ENCODE measurements around the gene THAP9.
"Not testable (repeated sequence)": the region's sequence is repeated elsewhere in the genome, so short reads cannot be mapped to it uniquely, and the experiment has no call there.

THAP9 gene

GRCh38 chr4:82852751-82853285, 47.7 kb upstream of the THAP9 start:
- H3K9ac ChIP-seq (ENCODE audit: low read length): no peak overlapping the region
- no peak overlapping the region for H2BK15ac ChIP-seq (ENCODE audit: low read depth, poor library complexity, severe bottlenecking)
- no peaks in the 10 kb centered on the region for H3K4me1 ChIP-seq (ENCODE audit: control insufficient read depth, insufficient read depth, low read depth, low read length)
- no peak overlapping the region for H3K4ac ChIP-seq (ENCODE audit: low read depth in 1 of 2, low read length in 2 of 2)
- no peak overlapping the region for H3K4me3 ChIP-seq (ENCODE audit: insufficient read depth in 1 of 2, low read depth in 1 of 2, low read length in 2 of 2)
- H3K4me2 ChIP-seq (ENCODE audit: low read length, poor library complexity, severe bottlenecking): no peak overlapping the region
- no peak overlapping the region for H3K14ac ChIP-seq (ENCODE audit: low read length in 2 of 2)
- H2AFZ ChIP-seq (ENCODE audit: low read depth, low read length): no peak overlapping the region
- peak overlapping the region; percentile 3 for H4K8ac ChIP-seq (ENCODE audit: low read length)
- H2BK120ac ChIP-seq (ENCODE audit: low read depth, low read length): no peak overlapping the region
- H3K27ac ChIP-seq (ENCODE audit: low read length, poor library complexity, severe bottlenecking): no peak overlapping the region
- DNase-seq: no peak
- H3K36me3 ChIP-seq (ENCODE audit: control insufficient read depth in 1 of 2, insufficient read depth in 2 of 2, low read depth in 1 of 2, low read length in 2 of 2): peaks cover 26 to 97% of the 10 kb centered on the region in 2 experiments
- H3K79me1 ChIP-seq (replicated peaks; ENCODE audit: low read length, poor library complexity, severe bottlenecking): peaks cover 12% of the 10 kb centered on the region
- H2BK12ac ChIP-seq (ENCODE audit: low read length in 2 of 2): no peak overlapping the region
- no peak overlapping the region for H3K23ac ChIP-seq (ENCODE audit: low read length in 2 of 2)
- H4K91ac ChIP-seq (ENCODE audit: low read length): no peak overlapping the region
- no peak overlapping the region for H3K18ac ChIP-seq (ENCODE audit: low read depth in 1 of 2, low read length in 2 of 2)
- WGBS: 78% methylated on average over 5 of the region's 5 CpGs
- H2BK5ac ChIP-seq (ENCODE audit: low read depth, low read length, poor library complexity, severe bottlenecking): no peak overlapping the region
- no peaks in the 10 kb centered on the region for H3K27me3 ChIP-seq (ENCODE audit: control insufficient read depth in 1 of 2, insufficient read depth in 1 of 2, low read length in 2 of 2)
- H3K9me3 ChIP-seq (ENCODE audit: control insufficient read depth, low read length): no peaks in the 10 kb centered on the region
- H2AK5ac ChIP-seq (ENCODE audit: low read length, severe bottlenecking): no peak overlapping the region

DNA sequence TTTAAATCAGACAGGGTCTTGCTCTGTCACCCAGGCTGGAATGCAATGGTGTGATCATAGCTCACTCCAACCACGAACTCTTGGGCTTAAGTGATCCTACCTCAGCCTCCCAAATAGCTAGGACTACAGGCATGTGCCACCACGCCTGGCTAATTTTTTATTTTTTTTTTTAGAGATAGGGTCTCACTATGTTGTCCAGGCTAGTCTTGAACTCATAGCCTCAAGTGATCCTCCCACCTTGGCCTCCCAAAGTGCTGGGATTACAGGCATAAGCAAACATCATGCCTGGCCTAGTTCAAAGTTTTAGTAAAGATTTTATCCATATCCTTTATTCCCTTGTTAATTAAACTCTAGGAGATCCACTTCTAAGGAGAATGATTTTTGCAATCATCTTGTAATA, 40.0 kb upstream of the THAP9 start:
- DNase-seq; H2AK5ac ChIP-seq (ENCODE audit: low read length, severe bottlenecking): not testable (repeated sequence)
- 100% methylated on average over 2 of the region's 2 CpGs for WGBS

DNA sequence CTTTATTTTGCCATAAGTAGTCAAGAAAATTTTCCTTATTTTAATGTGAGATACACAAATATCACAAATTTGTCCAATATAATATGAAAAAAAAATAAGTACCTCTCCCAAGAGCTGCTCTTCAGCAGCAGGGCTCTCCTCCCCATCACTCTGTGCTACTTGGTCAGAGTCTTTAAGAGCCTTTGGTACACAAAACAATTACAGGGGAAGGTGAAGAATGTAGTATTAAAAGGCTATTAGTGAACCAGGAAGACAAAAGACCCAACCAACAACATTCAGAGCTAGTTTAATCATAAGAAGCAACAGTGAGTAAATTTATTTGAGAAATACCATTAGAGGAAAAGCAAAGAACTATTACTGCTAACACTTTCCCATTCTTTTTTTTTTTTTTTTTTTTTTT, 39.0 kb upstream of the THAP9 start:
- Histone ChIP-seq H2BK12ac (ENCODE audit: low read length in 2 of 2) (no peak overlapping the region), H4K91ac (ENCODE audit: low read length) (no peak overlapping the region), H2AFZ (ENCODE audit: low read depth, low read length) (no peak overlapping the region), H3K4ac (ENCODE audit: low read depth in 1 of 2, low read length in 2 of 2) (no peak overlapping the region), H3K9ac (ENCODE audit: low read length) (no peak overlapping the region), H2BK5ac (ENCODE audit: low read depth, low read length, poor library complexity, severe bottlenecking) (no peak overlapping the region), H2AK5ac (ENCODE audit: low read length, severe bottlenecking) (no peak overlapping the region), H3K79me1 (replicated peaks; ENCODE audit: low read length, poor library complexity, severe bottlenecking) (peaks cover 3% of the 10 kb centered on the region), H3K4me3 (ENCODE audit: insufficient read depth in 1 of 2, low read depth in 1 of 2, low read length in 2 of 2) (no peak overlapping the region), H3K4me2 (ENCODE audit: low read length, poor library complexity, severe bottlenecking) (no peak overlapping the region), H3K14ac (ENCODE audit: low read length in 2 of 2) (no peak overlapping the region), H4K8ac (ENCODE audit: low read length) (no peak overlapping the region), H3K23ac (ENCODE audit: low read length in 2 of 2) (no peak overlapping the region), H3K9me3 (ENCODE audit: control insufficient read depth, low read length) (no peaks in the 10 kb centered on the region), H3K27ac (ENCODE audit: low read length, poor library complexity, severe bottlenecking) (no peak overlapping the region), H2BK15ac (ENCODE audit: low read depth, poor library complexity, severe bottlenecking) (no peak overlapping the region), H2BK120ac (ENCODE audit: low read depth, low read length) (no peak overlapping the region), H3K36me3 (ENCODE audit: control insufficient read depth in 1 of 2, insufficient read depth in 2 of 2, low read depth in 1 of 2, low read length in 2 of 2) (peaks cover 15 to 83% of the 10 kb centered on the region in 2 experiments), H3K27me3 (ENCODE audit: control insufficient read depth in 1 of 2, insufficient read depth in 1 of 2, low read length in 2 of 2) (no peaks in the 10 kb centered on the region), H3K4me1 (ENCODE audit: control insufficient read depth, insufficient read depth, low read depth, low read length) (no peaks in the 10 kb centered on the region), H3K18ac (ENCODE audit: low read depth in 1 of 2, low read length in 2 of 2) (no peak overlapping the region)
- DNase-seq: no peak

More for the DNA sequence above, 40.0 kb upstream of the THAP9 start:
- not testable (repeated sequence) for H3K4me2 ChIP-seq (ENCODE audit: low read length, poor library complexity, severe bottlenecking); H3K23ac ChIP-seq (ENCODE audit: low read length in 2 of 2); H3K27ac ChIP-seq (ENCODE audit: low read length, poor library complexity, severe bottlenecking); H4K91ac ChIP-seq (ENCODE audit: low read length); H3K9me3 ChIP-seq (ENCODE audit: control insufficient read depth, low read length); H3K9ac ChIP-seq (ENCODE audit: low read length); H4K8ac ChIP-seq (ENCODE audit: low read length); H3K27me3 ChIP-seq (ENCODE audit: control insufficient read depth in 1 of 2, insufficient read depth in 1 of 2, low read length in 2 of 2); H3K18ac ChIP-seq (ENCODE audit: low read depth in 1 of 2, low read length in 2 of 2); H3K4me3 ChIP-seq (ENCODE audit: insufficient read depth in 1 of 2, low read depth in 1 of 2, low read length in 2 of 2); H3K4me1 ChIP-seq (ENCODE audit: control insufficient read depth, insufficient read depth, low read depth, low read length); H3K4ac ChIP-seq (ENCODE audit: low read depth in 1 of 2, low read length in 2 of 2); H3K79me1 ChIP-seq (replicated peaks; ENCODE audit: low read length, poor library complexity, severe bottlenecking); H2BK12ac ChIP-seq (ENCODE audit: low read length in 2 of 2); H2BK15ac ChIP-seq (ENCODE audit: low read depth, poor library complexity, severe bottlenecking); H2BK120ac ChIP-seq (ENCODE audit: low read depth, low read length); H3K14ac ChIP-seq (ENCODE audit: low read length in 2 of 2); H2AFZ ChIP-seq (ENCODE audit: low read depth, low read length)
- peak overlapping the region; percentile 19 for H2BK5ac ChIP-seq (ENCODE audit: low read depth, low read length, poor library complexity, severe bottlenecking)
- peaks cover 18 to 86% of the 10 kb centered on the region in 2 experiments for H3K36me3 ChIP-seq (ENCODE audit: control insufficient read depth in 1 of 2, insufficient read depth in 2 of 2, low read depth in 1 of 2, low read length in 2 of 2)

DNA sequence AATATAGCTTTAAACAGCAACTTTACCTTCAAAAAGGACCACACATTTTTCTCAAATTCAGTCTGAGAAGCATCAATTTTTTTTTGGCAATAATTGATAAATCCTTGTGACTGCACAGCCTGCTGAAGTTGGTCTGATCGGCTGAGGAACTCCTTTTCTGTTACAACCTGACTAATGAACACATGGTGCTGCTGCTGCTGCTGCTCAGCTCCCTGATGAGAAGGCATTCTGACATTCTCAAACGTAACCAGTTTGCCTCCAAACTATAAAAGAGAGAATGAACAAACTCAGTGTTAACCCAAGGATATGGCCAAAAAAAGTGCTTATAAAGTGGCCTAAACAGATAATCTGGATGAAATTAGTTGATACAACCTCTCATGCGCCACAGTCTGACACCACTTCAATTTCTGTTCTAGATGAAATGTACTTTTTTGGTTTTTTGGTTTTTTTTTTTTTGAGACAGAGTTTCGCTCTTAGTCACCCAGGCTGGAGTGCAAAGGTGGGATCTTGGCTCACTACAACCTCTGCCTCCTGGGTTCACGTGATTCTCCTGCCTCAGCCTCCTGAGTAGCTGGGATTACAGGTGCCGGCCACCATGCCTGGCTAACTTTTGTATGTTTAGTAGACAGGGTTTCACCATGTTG, 36.1 kb upstream of the THAP9 start:
- H3K4me1 ChIP-seq (ENCODE audit: control insufficient read depth, insufficient read depth, low read depth, low read length): no peaks in the 10 kb centered on the region
- WGBS: 98% methylated on average over 4 of the region's 6 CpGs

More for the DNA sequence above, 36.1 kb upstream of the THAP9 start:
- H4K91ac ChIP-seq (ENCODE audit: low read length): no peak overlapping the region
- H3K27ac ChIP-seq (ENCODE audit: low read length, poor library complexity, severe bottlenecking): no peak overlapping the region
- no peak overlapping the region for H2BK120ac ChIP-seq (ENCODE audit: low read depth, low read length)
- no peak overlapping the region for H2AK5ac ChIP-seq (ENCODE audit: low read length, severe bottlenecking)
- H3K23ac ChIP-seq (ENCODE audit: low read length in 2 of 2): no peak overlapping the region
- H2BK15ac ChIP-seq (ENCODE audit: low read depth, poor library complexity, severe bottlenecking): no peak overlapping the region
- H3K4ac ChIP-seq (ENCODE audit: low read depth in 1 of 2, low read length in 2 of 2): no peak overlapping the region
- no peak overlapping the region for H3K14ac ChIP-seq (ENCODE audit: low read length in 2 of 2)
- H3K4me3 ChIP-seq (ENCODE audit: insufficient read depth in 1 of 2, low read depth in 1 of 2, low read length in 2 of 2): no peak overlapping the region
- H3K36me3 ChIP-seq (ENCODE audit: control insufficient read depth in 1 of 2, insufficient read depth in 2 of 2, low read depth in 1 of 2, low read length in 2 of 2): peaks cover 28 to 92% of the 10 kb centered on the region in 2 experiments
- no peak overlapping the region for H4K8ac ChIP-seq (ENCODE audit: low read length)
- H3K9me3 ChIP-seq (ENCODE audit: control insufficient read depth, low read length): no peaks in the 10 kb centered on the region
- H3K18ac ChIP-seq (ENCODE audit: low read depth in 1 of 2, low read length in 2 of 2): no peak overlapping the region
- no peak overlapping the region for H3K4me2 ChIP-seq (ENCODE audit: low read length, poor library complexity, severe bottlenecking)
- no peak overlapping the region for H2AFZ ChIP-seq (ENCODE audit: low read depth, low read length)
- DNase-seq: no peak
- H3K9ac ChIP-seq (ENCODE audit: low read length): peak overlapping the region; percentile 85
- H3K79me1 ChIP-seq (replicated peaks; ENCODE audit: low read length, poor library complexity, severe bottlenecking): no peaks in the 10 kb centered on the region
- H2BK12ac ChIP-seq (ENCODE audit: low read length in 2 of 2): no peak overlapping the region
- H2BK5ac ChIP-seq (ENCODE audit: low read depth, low read length, poor library complexity, severe bottlenecking): no peak overlapping the region
- H3K27me3 ChIP-seq (ENCODE audit: control insufficient read depth in 1 of 2, insufficient read depth in 1 of 2, low read length in 2 of 2): no peaks in the 10 kb centered on the region
